K562 (cell line): Measurements from ENCODE around the gene BANP. TPM values are rescaled to one million over a fixed set of nuclear protein-coding genes. Genes with fewer than 3 reads are reported as not detected.

Experiments
- MEIS2 ChIP-seq: fragments of 450-650 bp; IDR thresholded peaks from 2 replicates; pipeline ENCODE4 v1.6.1; 2014; ENCODE audit warnings: mild to moderate bottlenecking; ENCODE audit not compliant: partially characterized antibody
- TRIM24 ChIP-seq, 2 experiments: fragments of 450-650 bp; IDR thresholded peaks; 2 replicates each; pipeline ENCODE4 v1.6.1; 2016
- polyA plus RNA-seq, 8 experiments: library from polyadenylated mRNA; depleted of rRNA in 4 of 8; stranded (reverse) in 5 of 8; unstranded in 3 of 8; fragments of >200 nt; fragmentation: Nextera tagmentation in 2 of 8; fragmentation: Illumina TruSeq in 1 of 8; extraction: Ambion mirVana in 2 of 8; extraction: Trizol in 1 of 8; gene quantifications; 2 replicates each; pipeline versions ENCODE4 v1.2.1 to v1.2.3, GENCODE V29; 2011 to 2014; ENCODE audit warnings: inconsistent platforms in 1 of 8, missing spikeins in 1 of 8
- total RNA-seq, 7 experiments: library from RNA; depleted of rRNA in 6 of 7; stranded (reverse); fragments of >200 nt in 6 of 7; fragmentation: Illumina TruSeq in 2 of 7; extraction: Trizol in 2 of 7; gene quantifications; 2 replicates each; pipeline versions ENCODE4 v1.2.1 to v1.2.3, GENCODE V29; 2011 to 2021; ENCODE audit warnings: low replicate concordance in 1 of 7
- TF ChIP-seq, protein P1 (sequence below): fragments of 250-450 bp; sonication (Bioruptor Pico); IDR thresholded peaks from 2 replicates; pipeline ENCODE4 v1.4.0; 2020; ENCODE audit warnings: mild to moderate bottlenecking, moderate library complexity
- TF ChIP-seq, protein P2 (sequence below), 2 experiments: fragments of 200-800 bp in 1 of 2; sonication (Bioruptor generic) in 1 of 2; sonication (generic) in 1 of 2; formaldehyde crosslinking in 1 of 2; IDR thresholded peaks in 1 of 2; conservative IDR thresholded peaks in 1 of 2; 2 replicates each; pipeline versions ENCODE4 v1.5.0 to v1.6.1; 2016 to 2020; ENCODE audit warnings: missing compliant biosample characterization in 1 of 2, missing genetic modification characterization in 1 of 2, missing genetic modification reagents in 1 of 2

The BANP gene
- total and polyA plus RNA-seq, 9 of the 15 experiments (the other 6 are each of a cell fraction or from before 2014, with no cell fraction given) = 4.6 to 22.1 (median 15.6) TPM

DNA sequence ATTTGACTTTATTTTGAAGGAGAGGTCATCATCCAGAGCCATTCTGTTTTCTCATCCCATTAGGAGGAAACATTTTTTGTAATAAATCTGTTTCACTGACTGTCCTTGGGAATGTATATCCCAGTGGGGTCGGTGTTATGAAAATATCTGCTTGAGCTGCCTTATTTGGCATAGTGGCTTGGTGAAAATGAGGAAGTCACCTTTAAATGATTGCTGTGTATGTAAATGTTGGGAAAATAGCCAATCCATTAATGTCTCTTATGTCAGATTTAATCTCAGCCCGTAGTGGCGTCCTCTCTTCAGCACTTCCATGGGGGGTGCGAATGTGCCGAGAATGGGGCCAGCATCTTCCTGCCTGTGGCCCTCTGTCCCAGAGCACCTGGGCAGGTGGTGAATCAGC, 57.6 kb downstream of the BANP start (continued):
- TF ChIP-seq, protein P1, sequence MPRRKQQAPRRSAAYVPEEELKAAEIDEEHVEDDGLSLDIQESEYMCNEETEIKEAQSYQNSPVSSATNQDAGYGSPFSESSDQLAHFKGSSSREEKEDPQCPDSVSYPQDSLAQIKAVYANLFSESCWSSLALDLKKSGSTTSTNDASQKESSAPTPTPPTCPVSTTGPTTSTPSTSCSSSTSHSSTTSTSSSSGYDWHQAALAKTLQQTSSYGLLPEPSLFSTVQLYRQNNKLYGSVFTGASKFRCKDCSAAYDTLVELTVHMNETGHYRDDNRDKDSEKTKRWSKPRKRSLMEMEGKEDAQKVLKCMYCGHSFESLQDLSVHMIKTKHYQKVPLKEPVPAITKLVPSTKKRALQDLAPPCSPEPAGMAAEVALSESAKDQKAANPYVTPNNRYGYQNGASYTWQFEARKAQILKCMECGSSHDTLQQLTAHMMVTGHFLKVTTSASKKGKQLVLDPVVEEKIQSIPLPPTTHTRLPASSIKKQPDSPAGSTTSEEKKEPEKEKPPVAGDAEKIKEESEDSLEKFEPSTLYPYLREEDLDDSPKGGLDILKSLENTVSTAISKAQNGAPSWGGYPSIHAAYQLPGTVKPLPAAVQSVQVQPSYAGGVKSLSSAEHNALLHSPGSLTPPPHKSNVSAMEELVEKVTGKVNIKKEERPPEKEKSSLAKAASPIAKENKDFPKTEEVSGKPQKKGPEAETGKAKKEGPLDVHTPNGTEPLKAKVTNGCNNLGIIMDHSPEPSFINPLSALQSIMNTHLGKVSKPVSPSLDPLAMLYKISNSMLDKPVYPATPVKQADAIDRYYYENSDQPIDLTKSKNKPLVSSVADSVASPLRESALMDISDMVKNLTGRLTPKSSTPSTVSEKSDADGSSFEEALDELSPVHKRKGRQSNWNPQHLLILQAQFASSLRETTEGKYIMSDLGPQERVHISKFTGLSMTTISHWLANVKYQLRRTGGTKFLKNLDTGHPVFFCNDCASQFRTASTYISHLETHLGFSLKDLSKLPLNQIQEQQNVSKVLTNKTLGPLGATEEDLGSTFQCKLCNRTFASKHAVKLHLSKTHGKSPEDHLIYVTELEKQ (CRISPR knock-in tag) = no peak
- TF ChIP-seq TRIM24 (IDR thresholded peaks at IDR 0.05) (no peak), MEIS2 (peak; percentile 30)
- TF ChIP-seq, protein P2, sequence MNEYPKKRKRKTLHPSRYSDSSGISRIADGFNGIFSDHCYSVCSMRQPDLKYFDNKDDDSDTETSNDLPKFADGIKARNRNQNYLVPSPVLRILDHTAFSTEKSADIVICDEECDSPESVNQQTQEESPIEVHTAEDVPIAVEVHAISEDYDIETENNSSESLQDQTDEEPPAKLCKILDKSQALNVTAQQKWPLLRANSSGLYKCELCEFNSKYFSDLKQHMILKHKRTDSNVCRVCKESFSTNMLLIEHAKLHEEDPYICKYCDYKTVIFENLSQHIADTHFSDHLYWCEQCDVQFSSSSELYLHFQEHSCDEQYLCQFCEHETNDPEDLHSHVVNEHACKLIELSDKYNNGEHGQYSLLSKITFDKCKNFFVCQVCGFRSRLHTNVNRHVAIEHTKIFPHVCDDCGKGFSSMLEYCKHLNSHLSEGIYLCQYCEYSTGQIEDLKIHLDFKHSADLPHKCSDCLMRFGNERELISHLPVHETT (CRISPR knock-in tag; conservative IDR thresholded peaks at IDR 0.05 in 1 of 2, IDR thresholded peaks at IDR 0.05 in 1 of 2) = no peak
